H4 (cell line): Measurements from ENCODE around the gene CBY3. TPM values are rescaled to one million over a fixed set of nuclear protein-coding genes. Genes with fewer than 3 reads are reported as not detected.
"Not testable (repeated sequence)": the region's sequence is repeated elsewhere in the genome, so short reads cannot be mapped to it uniquely, and the experiment has no call there.

Experiments
- DNase-seq: peaks from one replicate; pipeline ENCODE4 v3.0.0-alpha.2; 2015; ENCODE audit warnings: low spot score
- total RNA-seq: library from RNA; depleted of rRNA; stranded (reverse); fragments of >200 nt; shearing (Covaris generic); gene quantifications from 2 replicates; pipeline ENCODE4 v1.2.3, GENCODE V29; 2014; rRNA removed

The CBY3 gene
- total RNA-seq, result not detected in 2 replicates

- no peak for DNase-seq
These were observed at the start of gene CBY3 for GRCh38 chr5:179680780-179681401. Gene CBY3, minus strand, starts transcription at chr5:179681034. Its CDS starts 116 bp downstream, at chr5:179680918.

DNA sequence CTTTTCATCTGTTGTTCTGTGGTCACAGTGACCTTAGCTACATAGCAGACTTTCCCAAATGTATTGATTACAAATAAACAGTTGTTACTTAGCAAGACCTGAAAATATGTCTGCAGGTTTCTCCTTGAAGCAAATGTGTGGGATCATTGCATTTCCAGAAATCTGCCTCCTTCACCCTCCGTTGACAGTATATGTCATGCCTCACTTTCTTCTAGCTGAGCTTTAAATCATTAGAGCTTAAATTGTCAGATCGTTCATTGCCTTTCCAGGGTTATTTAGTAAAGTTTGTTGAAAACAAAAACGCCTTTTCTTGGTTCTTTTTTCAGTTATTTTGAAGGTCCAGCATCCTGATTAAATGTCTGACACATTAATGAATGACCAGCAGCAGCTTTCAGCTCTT lies 49.5 kb upstream of the CBY3 start:
- no peak for DNase-seq

- DNase-seq, result no peak
These were observed 48.9 kb upstream of the CBY3 start for GRCh38 chr5:179729727-179730126.

DNA sequence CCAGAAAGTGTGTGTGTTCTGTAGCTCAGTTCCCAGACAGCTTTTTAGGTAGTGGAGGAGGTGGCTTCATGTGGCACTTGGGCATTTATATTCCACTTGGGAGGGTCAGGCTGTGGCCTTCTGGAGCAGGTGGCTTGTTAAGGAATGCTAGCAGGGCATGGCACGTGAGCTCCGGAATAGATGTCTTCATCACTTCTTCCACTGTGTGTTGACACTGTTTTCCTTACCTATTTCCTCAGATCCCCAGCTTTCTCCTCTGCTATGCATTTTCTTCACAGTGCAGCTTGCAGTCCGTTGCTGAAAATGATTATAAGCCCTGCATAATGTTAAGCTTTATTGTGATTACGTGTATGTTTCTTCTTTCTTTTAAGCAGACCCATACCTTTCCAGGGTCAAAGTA lies 48.5 kb upstream of the CBY3 start:
- no peak for DNase-seq

DNA sequence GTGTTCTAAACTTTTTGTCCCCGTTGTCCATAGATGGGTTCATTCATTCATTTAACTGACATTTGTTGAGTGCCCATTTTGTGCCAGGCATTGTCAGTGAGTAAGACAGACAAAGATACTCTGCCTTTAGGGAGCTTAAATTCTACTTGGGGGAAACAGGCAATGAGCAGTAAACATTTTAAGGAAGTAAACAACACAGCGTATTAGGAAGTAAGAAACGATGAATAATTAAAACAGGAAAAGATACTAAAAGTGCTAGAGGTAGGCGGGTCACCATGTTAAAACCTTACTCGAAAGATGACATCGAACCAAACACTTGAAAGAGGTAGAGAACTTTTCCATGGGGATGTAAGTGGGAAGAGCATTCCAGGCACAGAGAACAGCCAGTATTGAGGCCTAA lies 46.3 kb upstream of the CBY3 start:
- DNase-seq, result no peak

DNA sequence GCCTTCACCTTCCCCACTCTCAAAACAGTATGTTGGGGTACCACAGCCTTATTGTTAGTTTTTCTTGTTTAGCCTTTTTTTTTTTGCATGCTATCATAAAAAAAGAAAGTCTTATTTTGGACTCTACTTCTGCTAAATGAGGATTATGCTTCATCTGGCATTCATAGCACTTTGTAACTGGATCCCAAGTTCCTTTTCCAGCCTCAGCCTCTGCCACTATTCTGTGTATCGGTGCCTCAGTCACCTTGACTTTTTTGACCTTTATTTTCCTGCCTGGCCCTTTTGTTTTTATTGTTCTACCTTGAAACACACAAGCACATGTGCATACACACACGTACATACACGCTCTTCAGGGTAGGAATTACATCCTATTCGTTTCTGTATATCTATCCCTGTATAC lies 43.3 kb upstream of the CBY3 start:
- no peak for DNase-seq

GRCh38 chr5:179720222-179720621 lies 39.4 kb upstream of the CBY3 start:
- DNase-seq, result no peak

DNA sequence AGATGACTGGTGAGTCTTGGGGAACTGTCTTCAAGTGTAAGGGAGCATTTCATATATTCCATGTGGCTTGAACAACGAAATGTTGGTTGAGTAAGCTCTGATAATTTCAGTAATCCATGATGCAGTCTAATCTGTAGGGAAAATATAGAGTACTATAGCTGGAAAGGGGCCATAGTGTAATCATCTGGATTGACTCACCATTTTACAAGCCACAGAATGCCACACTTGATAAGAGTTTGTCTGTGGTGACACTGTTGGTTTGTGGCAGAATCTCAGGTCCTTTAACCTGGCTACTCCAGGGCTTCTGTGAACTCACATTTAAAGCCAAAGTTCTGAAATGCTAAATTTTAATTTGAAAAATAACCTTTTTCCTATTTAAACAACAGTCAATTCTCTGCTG lies 35.5 kb upstream of the CBY3 start:
- DNase-seq, result no peak

- DNase-seq, result no peak
These were observed 19.6 kb upstream of the CBY3 start for GRCh38 chr5:179700401-179700918.

- peak; percentile 40 for DNase-seq
These were observed 18.9 kb upstream of the CBY3 start for GRCh38 chr5:179699616-179700237.

DNA sequence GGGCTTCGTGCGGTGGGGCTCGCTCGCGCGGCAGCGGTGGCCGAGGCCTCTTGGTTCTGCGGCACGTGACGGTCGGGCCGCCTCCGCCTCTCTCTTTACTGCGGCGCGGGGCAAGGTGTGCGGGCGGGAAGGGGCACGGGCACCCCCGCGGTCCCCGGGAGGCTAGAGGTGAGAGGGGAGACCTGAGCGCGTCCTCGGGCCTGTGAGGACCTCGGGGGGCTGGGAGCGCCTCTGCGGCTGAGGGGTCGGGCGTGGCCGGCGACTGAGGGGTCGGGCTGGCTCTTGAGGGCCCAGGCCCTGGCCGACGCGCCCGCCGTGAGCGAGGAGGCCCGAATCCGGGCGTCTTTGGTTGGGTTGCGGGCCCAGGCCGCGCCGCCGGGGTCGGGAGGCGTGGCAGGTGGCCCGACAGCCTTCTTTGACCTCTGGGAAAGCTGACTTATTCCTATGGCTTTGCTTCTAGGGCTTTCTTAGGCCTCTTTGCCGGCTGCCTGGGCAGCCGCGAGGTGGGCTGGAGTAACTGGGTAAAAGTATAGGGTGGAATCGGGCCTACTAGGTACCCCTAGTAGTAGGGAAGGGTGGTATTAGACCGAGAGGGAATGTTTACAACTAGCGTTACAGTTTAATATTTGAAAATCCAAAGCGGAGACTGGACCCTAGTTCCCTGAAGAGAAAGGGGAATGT lies 18.2 kb upstream of the CBY3 start, which contains the start of gene CANX:
TSS of gene CANX (plus strand) at position 33 of the 681 bp plus-strand sequence. CDS start 6,715 bp downstream, outside the sequence.
- no peak for DNase-seq

DNA sequence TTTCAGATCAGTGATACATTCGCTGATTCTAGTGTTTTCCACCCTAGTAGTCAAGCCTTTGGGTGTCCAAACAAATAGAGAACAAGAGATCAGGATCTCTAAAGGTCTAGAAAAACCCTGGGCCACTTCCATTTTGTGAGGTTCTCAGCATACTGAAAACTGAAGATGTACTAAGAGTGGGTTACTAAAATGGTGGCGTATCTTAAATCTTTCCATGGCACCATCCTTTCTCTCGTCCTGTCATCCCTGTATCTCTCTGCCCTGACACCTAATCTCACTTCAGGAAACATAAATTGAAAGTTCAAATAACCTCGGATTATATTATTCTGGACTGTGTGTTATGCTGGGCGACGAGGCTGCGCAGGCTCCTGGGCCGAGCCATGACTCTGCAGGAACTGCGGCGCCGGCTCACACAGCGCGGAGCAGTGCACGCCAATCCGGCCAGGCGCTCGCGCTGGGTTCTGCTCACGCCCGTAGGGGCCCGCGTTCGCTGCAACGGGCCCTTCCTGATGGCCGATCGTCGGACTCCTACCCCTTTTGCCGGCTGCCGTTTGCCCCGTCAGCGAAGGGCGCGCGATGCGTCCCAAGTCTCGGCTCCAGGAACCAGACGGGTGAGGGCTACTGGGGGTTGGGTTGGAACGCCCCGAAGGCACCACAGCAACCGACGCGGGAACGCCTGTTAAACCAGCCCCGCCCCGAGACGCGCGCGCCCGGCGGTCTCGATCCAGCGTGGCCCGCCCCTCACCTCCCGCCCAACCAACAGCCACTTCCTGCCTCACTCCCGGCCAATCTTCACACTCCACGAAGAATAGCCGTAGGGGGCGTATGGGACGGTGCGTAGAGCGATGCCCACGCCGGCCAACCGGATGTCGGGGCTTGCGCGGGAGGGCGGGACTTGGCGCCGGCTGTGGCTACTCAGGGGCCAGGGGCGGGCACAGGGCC lies 17.4 kb upstream of the CBY3 start:
- peak; percentile 100 for DNase-seq

GRCh38 chr5:179697543-179697942 lies 16.7 kb upstream of the CBY3 start:
- DNase-seq, result not testable (repeated sequence)

DNA sequence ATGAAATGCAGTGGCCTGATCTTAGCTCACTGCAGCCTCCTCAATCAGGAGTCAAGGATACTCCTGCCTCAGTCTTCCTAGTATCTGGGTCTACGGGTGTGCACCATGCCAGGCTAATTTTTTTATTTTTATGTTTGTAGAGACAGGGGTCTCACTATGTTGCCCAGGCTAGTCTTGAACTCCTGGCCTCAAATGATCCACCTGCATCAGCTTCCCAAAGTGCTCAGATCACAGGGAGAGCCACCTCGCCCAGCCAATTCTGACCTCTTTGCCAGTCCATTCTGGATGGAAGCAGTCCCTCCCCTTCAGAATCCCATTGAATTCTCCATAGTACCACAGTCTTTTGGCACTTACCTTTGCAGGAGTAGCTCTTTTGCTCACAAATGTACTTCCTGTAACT lies 16.3 kb upstream of the CBY3 start:
- no peak for DNase-seq

DNA sequence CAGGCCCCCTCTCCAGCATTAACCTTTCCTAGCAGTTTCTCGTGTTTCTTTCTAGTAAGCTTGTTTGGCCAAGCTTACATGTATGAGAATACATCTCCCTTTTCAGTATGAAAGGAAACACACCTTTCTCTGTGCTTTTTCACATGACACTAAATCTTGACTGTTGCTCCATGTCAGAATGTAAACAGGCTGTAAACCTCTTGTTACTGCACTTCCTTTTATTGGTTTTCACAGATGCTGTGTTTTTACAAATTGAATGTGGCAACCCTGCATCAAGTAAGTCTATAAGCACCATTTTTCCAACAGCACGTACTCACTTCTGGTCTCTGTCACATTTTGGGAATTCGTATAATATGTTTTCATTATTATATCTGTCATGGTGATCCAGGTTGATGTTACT lies 15.8 kb upstream of the CBY3 start:
- DNase-seq, result no peak

- no peak for DNase-seq
These were observed 13.7 kb upstream of the CBY3 start for GRCh38 chr5:179694561-179694960.

GRCh38 chr5:179689212-179689611 lies 8.4 kb upstream of the CBY3 start:
- DNase-seq, result not testable (repeated sequence)

GRCh38 chr5:179680014-179680779 lies 637 bp downstream of the CBY3 start:
- DNase-seq, result no peak

DNA sequence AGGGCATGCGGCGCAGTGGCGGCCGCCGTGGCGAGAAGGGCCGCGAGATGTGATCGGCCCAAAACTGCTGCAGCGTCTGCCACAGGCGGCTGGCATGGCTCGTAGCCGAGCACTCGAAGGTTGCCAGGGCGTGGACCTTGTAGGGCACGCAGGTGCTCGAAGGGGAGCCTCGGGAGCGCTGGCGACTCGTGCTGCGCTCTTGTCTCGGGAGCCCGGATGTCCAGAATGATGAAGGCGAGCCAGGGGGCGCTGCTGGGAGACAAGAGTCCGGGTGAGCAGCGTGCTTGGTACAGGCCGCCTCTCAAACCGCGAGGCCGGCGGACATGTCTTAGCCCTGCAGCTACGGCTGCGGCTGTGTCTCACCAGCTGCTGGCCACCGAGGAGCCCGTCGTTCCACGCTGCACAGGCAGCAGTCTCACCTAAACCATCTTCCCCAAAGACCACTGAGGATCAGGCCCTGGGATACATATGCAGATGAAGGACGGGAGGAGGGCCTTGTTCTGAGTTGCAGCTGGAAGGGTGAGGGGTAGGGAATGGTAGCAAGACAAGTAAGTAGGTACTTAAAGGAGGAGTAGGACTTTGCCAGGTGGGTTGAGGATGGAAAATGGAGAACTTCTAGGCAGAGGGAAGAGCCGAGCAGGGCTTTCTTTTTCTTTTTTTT lies 1.7 kb downstream of the CBY3 start:
- no peak for DNase-seq
